ENCODE results near the gene TMEM140.

Gene TMEM140

GRCh38 chr7:135158141-135158655 is 10.3 kb downstream of the TMEM140 start:
- no peak overlapping the region for H3K27ac ChIP-seq
- no peak for TF ChIP-seq ZFX (IDR thresholded peaks at IDR 0.05)
- TF ChIP-seq CTCF (conservative IDR thresholded peaks at IDR 0.05): no peak

- no peak overlapping the region for H3K27ac ChIP-seq
These were observed 11.0 kb downstream of the TMEM140 start for GRCh38 chr7:135158874-135159273.

GRCh38 chr7:135159359-135160085 is 11.7 kb downstream of the TMEM140 start:
- no peak overlapping the region for H3K27ac ChIP-seq
- TF ChIP-seq ZFX (IDR thresholded peaks at IDR 0.05): no peak
- TF ChIP-seq CTCF (conservative IDR thresholded peaks at IDR 0.05): no peak

More at GRCh38 chr7:135158874-135159273, 11.0 kb downstream of the TMEM140 start:
- TF ChIP-seq CTCF (conservative IDR thresholded peaks at IDR 0.05) (no peak), ZFX (IDR thresholded peaks at IDR 0.05) (no peak)

GRCh38 chr7:135160098-135160857 is 12.4 kb downstream of the TMEM140 start:
- H3K27ac ChIP-seq: peak overlapping the region; percentile 6; the same call in 1 of the 2 replicates
- TF ChIP-seq ZFX (IDR thresholded peaks at IDR 0.05) (no peak), CTCF (conservative IDR thresholded peaks at IDR 0.05) (no peak)

- H3K27ac ChIP-seq: peak overlapping the region; percentile 6; the same call in 1 of the 2 replicates
- no peak for TF ChIP-seq ZFX (IDR thresholded peaks at IDR 0.05)
These were observed 13.2 kb downstream of the TMEM140 start for GRCh38 chr7:135160858-135161653.

- no peak overlapping the region for H3K27ac ChIP-seq
- TF ChIP-seq ZFX (IDR thresholded peaks at IDR 0.05): no peak
- no peak for TF ChIP-seq CTCF (conservative IDR thresholded peaks at IDR 0.05)
These were observed 13.8 kb downstream of the TMEM140 start for GRCh38 chr7:135161669-135162068.

- H3K27ac ChIP-seq: no peak overlapping the region
- no peak for TF ChIP-seq ZFX (IDR thresholded peaks at IDR 0.05)
- TF ChIP-seq CTCF (conservative IDR thresholded peaks at IDR 0.05): no peak
These were observed 14.6 kb downstream of the TMEM140 start for GRCh38 chr7:135162382-135163001.

Measured in C4-2B (cell line).